Measurements from ENCODE around the gene PPP1R37.

GRCh38 chr19:45128806-45129205 lies 35.8 kb downstream of the PPP1R37 start:
- TF ChIP-seq CTCF (IDR thresholded peaks at IDR 0.05; ENCODE audit: poor library complexity) (no peak), EZH2 (IDR thresholded peaks at IDR 0.05; ENCODE audit: borderline replicate concordance) (no peak)
